CD4-positive, alpha-beta T cell (primary cell): ENCODE measurements around the gene ADGRA1. TPM values are rescaled to one million over a fixed set of nuclear protein-coding genes. Genes with fewer than 3 reads are reported as not detected.

ENCODE experiments used
- ATAC-seq: fragments of 200-7000 bp; cut with Tn5 transposase; one replicate; pipeline ENCODE4 v1.10.0; 2022; ENCODE audit warnings: mild to moderate bottlenecking; ENCODE audit not compliant: poor library complexity
- CTCF ChIA-PET: fragments of 350-600 bp; sonication (Branson Sonifier 250); formaldehyde crosslinking; loops from one replicate; lab custom pipeline; 2021; ENCODE audit warnings: antibody characterized with exemption, inconsistent platforms; lab: Charles Lee
- POLR2A ChIA-PET: fragments of 350-600 bp; sonication (Branson Sonifier 250); formaldehyde crosslinking; loops from one replicate; lab custom pipeline; 2021; ENCODE audit warnings: antibody characterized with exemption, inconsistent platforms; lab: Charles Lee
- DNase-seq, 14 experiments: peaks; one replicate each; pipeline ENCODE4 v3.0.0-alpha.2; 2013 to 2020; ENCODE audit warnings: mixed read lengths in 2 of 14
- H3K27ac ChIP-seq, 2 donors: one replicate each; pipeline versions ENCODE4 v1.5.1 to v1.7.0; 2013; ENCODE audit warnings: low read length in 2 of 2, low read depth in 1 of 2, mild to moderate bottlenecking in 1 of 2
- H3K27me3 ChIP-seq, 2 experiments: 1 replicate in 1 of 2; 2 replicates in 1 of 2; pipeline versions ENCODE4 v1.6.1 to v1.7.0; 2013; ENCODE audit warnings: low read length in 2 of 2, control low read depth in 1 of 2, mild to moderate bottlenecking in 1 of 2, moderate library complexity in 1 of 2; ENCODE audit not compliant: insufficient read depth in 2 of 2, control insufficient read depth in 1 of 2
- H3K36me3 ChIP-seq: one replicate; pipeline ENCODE4 v1.6.1; 2013; ENCODE audit warnings: low read length, control low read depth; ENCODE audit not compliant: insufficient read depth
- H3K4me1 ChIP-seq: one replicate; pipeline ENCODE4 v1.6.1; 2013; ENCODE audit warnings: low read length, control low read depth; ENCODE audit not compliant: insufficient read depth
- H3K4me3 ChIP-seq: one replicate; pipeline ENCODE4 v1.5.1; 2013; ENCODE audit warnings: mild to moderate bottlenecking, low read length, moderate library complexity
- H3K9me3 ChIP-seq, 2 experiments: 1 replicate in 1 of 2; 2 replicates in 1 of 2; pipeline versions ENCODE4 v1.6.1 to v1.7.0; 2013; ENCODE audit warnings: low read length in 2 of 2, mild to moderate bottlenecking in 2 of 2, control low read depth in 1 of 2, moderate library complexity in 1 of 2; ENCODE audit not compliant: control insufficient read depth in 1 of 2, insufficient read depth in 1 of 2
- H3K27ac Mint-ChIP-seq: one replicate; pipeline ENCODE4 v1.8.0; 2020; ENCODE audit warnings: mixed read lengths
- H3K27me3 Mint-ChIP-seq: one replicate; pipeline ENCODE4 v1.8.0; 2021; ENCODE audit warnings: mixed read lengths
- H3K36me3 Mint-ChIP-seq: one replicate; pipeline ENCODE4 v1.8.0; 2021; ENCODE audit warnings: low read depth, mixed read lengths
- H3K4me1 Mint-ChIP-seq: one replicate; pipeline ENCODE4 v1.8.0; 2021; ENCODE audit warnings: low read depth, mixed read lengths
- H3K4me3 Mint-ChIP-seq: one replicate; pipeline ENCODE4 v1.8.0; 2020; ENCODE audit warnings: mild to moderate bottlenecking, mixed read lengths
- H3K9me3 Mint-ChIP-seq: one replicate; pipeline ENCODE4 v1.8.0; 2020; ENCODE audit warnings: mixed read lengths
- intact Hi-C, 2 experiments: fragments of 100-400 bp; cut with DNase I in 1 of 2; cut with micrococcal nuclease in 1 of 2; formaldehyde crosslinking; loops; one replicate each; pipeline versions ENCODE4 v1.15.1 to v1.9.0; 2023 to 2025; cut with DNase I, micrococcal nuclease
- total RNA-seq, 174 experiments: library from RNA in 2 of 174; stranded (reverse) in 2 of 174; gene quantifications; one replicate each; pipeline ENCODE4 v1.2.3 and lab custom pipeline; 2021 to 2026
- TF ChIP-seq, protein P1 (sequence below): fragments of 200-600 bp; IDR thresholded peaks from one replicate; pipeline ENCODE4 v1.8.0; 2022; ENCODE audit warnings: antibody characterized with exemption, mild to moderate bottlenecking

The ADGRA1 gene
- total RNA-seq, 2 experiments from 2014 or later: not detected

DNA sequence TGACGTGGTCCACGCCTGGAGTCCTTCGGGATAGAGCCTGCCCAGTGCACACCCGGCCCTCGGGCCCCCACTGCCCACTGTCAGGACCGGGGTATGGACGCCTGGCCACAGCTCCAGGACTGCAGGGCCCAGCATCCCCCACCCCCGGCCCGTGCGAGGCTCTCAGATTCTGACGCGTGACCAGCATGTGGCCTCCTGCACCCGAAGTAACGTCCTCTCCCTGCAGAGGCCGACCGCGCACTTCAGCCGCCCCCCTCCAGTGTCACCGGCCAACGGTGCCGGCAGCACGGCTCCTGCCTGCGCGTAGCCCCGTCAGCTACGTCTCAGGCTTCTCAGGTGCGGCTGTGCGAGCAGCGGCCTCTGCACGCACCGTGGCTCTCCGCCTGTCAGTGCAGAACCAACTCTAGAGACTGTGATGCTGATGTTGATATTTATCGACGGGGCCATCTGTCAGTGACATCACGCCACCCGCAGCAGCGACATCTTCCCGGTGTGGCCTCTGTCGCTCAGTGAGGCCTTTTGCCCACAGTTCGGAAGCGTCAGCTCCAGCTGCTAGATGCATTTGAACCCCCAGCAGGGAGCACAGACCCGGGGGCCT, 40.1 kb upstream of the ADGRA1 start:
- ATAC-seq (no peak), DNase-seq (no peak)
- TF ChIP-seq, protein P1, sequence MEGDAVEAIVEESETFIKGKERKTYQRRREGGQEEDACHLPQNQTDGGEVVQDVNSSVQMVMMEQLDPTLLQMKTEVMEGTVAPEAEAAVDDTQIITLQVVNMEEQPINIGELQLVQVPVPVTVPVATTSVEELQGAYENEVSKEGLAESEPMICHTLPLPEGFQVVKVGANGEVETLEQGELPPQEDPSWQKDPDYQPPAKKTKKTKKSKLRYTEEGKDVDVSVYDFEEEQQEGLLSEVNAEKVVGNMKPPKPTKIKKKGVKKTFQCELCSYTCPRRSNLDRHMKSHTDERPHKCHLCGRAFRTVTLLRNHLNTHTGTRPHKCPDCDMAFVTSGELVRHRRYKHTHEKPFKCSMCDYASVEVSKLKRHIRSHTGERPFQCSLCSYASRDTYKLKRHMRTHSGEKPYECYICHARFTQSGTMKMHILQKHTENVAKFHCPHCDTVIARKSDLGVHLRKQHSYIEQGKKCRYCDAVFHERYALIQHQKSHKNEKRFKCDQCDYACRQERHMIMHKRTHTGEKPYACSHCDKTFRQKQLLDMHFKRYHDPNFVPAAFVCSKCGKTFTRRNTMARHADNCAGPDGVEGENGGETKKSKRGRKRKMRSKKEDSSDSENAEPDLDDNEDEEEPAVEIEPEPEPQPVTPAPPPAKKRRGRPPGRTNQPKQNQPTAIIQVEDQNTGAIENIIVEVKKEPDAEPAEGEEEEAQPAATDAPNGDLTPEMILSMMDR: no peak
- intact Hi-C loops: no loop called here
- Mint-ChIP-seq H3K4me1 (no peaks in the 10 kb centered on the region), H3K27me3 (peaks cover 6% of the 10 kb centered on the region), H3K9me3 (no peaks in the 10 kb centered on the region), H3K4me3 (no peak overlapping the region), H3K27ac (no peak overlapping the region), H3K36me3 (no peaks in the 10 kb centered on the region)
- no peaks in the 10 kb centered on the region for H3K36me3 ChIP-seq
- H3K27me3 ChIP-seq: peaks cover 0 to 3% of the 10 kb centered on the region in 2 experiments
- CTCF ChIA-PET: no interaction called here
- H3K4me1 ChIP-seq: no peaks in the 10 kb centered on the region
- H3K9me3 ChIP-seq: peaks cover 0 to 20% of the 10 kb centered on the region in 2 experiments
- POLR2A ChIA-PET: no interaction called here
- no peak overlapping the region for H3K4me3 ChIP-seq
- no peak overlapping the region for H3K27ac ChIP-seq

DNA sequence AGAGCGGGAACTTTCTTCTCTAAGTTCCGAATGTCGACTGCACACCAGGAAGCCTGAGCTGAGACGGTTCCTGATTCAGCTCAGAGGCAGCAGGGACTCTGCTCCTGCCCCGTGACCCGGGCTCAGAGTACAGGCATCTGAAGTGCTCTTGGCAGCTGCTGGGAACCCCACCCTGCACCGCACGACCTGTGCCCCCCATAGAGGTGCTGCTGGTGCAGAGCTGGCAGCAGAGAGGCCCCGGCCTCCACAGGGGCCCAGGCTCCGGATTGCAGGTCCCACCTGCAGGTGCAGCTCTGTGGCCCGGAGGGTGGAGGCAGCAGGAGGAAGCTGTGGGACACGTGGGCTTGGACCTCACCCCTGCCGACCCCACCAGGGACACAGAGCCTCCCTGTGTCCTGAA, 39.5 kb upstream of the ADGRA1 start:
- H3K27me3 Mint-ChIP-seq: peaks cover 6% of the 10 kb centered on the region
- no peak overlapping the region for H3K4me3 ChIP-seq
- no peaks in the 10 kb centered on the region for H3K36me3 Mint-ChIP-seq
- H3K4me1 ChIP-seq: no peaks in the 10 kb centered on the region
- no peak overlapping the region for H3K27ac Mint-ChIP-seq
- no peak overlapping the region for H3K27ac ChIP-seq
- no peak for DNase-seq
- ChIA-PET CTCF (no interaction called here), POLR2A (no interaction called here)
- H3K9me3 Mint-ChIP-seq: no peaks in the 10 kb centered on the region
- intact Hi-C loops: no loop called here
- H3K27me3 ChIP-seq: peaks cover 0 to 3% of the 10 kb centered on the region in 2 experiments
- H3K36me3 ChIP-seq: no peaks in the 10 kb centered on the region
- TF ChIP-seq, protein P1: no peak
- H3K4me1 Mint-ChIP-seq: no peaks in the 10 kb centered on the region
- no peak for ATAC-seq
- H3K9me3 ChIP-seq: peaks cover 0 to 20% of the 10 kb centered on the region in 2 experiments
- H3K4me3 Mint-ChIP-seq: no peak overlapping the region

DNA sequence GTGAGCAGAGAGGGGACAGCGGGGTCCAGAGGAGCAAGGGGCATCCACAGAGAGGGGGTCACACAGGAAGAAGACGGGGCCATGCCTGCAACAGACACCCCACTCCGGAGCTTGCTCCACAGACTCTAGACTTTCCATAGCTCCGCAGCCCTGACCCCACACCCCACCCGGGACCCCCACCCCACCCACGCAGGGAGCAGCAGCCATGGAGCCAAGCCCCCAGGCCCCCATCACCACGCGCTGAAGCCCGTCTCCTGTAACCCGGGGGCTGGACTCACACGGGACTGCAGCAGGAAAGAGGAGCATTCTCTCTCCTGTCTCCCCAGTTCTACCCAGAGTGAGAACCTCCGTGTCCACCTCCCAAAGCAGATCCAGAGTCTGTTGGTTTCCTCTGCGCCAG, 38.8 kb upstream of the ADGRA1 start:
- no peaks in the 10 kb centered on the region for H3K36me3 Mint-ChIP-seq
- ChIA-PET POLR2A (interaction anchor here (0.7 kb wide), 1 partner anchor 50 kb away, joined by 3 read pairs; no protein-coding TSS in a partner anchor), CTCF (no interaction called here)
- no peaks in the 10 kb centered on the region for H3K4me1 Mint-ChIP-seq
- TF ChIP-seq, protein P1: no peak
- DNase-seq (no peak), ATAC-seq (no peak)
- Histone ChIP-seq H3K27me3 (peaks cover 1 to 3% of the 10 kb centered on the region in 2 experiments), H3K27ac (no peak overlapping the region), H3K4me3 (no peak overlapping the region), H3K4me1 (no peaks in the 10 kb centered on the region), H3K9me3 (peaks cover 0 to 16% of the 10 kb centered on the region in 2 experiments), H3K36me3 (no peaks in the 10 kb centered on the region)
- no peak overlapping the region for H3K27ac Mint-ChIP-seq
- H3K9me3 Mint-ChIP-seq: no peaks in the 10 kb centered on the region
- peaks cover 6% of the 10 kb centered on the region for H3K27me3 Mint-ChIP-seq
- intact Hi-C loops: no loop called here
- no peak overlapping the region for H3K4me3 Mint-ChIP-seq
